Measurements from ENCODE around the gene RREB1. TPM values are rescaled to one million over a fixed set of nuclear protein-coding genes. Genes with fewer than 3 reads are reported as not detected.

The RREB1 gene
- total and polyA plus RNA-seq, 9 donors, result 7.3 to 64.4 (median 50.1) TPM

DNA sequence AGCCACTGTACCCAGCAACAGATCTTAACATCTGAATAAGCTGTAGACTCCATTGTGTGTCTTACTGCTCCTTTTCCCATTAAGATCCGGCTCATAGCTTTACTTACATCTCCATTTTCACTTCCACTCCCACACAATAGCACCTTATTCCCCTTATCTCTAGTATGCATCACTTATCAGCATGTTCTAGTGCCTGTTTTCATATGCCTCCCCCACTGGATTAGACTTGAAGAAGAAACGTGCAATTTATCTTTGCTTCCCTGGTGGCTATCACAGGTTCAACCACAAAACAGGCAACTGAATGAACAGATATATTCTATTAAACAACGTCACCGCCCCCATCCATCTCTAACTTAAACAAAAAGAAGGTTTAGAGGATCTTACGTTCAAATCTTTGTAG is 193.2 kb downstream of the RREB1 start:
- H3K4me1 ChIP-seq (ENCODE audit: insufficient read depth), result no peaks in the 10 kb centered on the region
- H3K4me3 ChIP-seq, result no peak overlapping the region
- H3K9me3 ChIP-seq, result no peaks in the 10 kb centered on the region
- H3K36me3 ChIP-seq, result no peaks in the 10 kb centered on the region
- no peak for DNase-seq
- no peaks in the 10 kb centered on the region for H3K27me3 ChIP-seq
- TF ChIP-seq EP300 (IDR thresholded peaks at IDR 0.05) (no peak), POLR2A (IDR thresholded peaks at IDR 0.05) (no peak), CTCF (IDR thresholded peaks at IDR 0.05) (no peak)
- no peak overlapping the region for H3K27ac ChIP-seq
- WGBS, 3 donors, result 68 to 75% (median 71%) methylated on average over 5 of the region's 5 CpGs
- intact Hi-C loops (cut with DNase I), result no loop called here

Small RNAs within 50 kb of the gene (small RNA-seq; reads per million reads assigned to genes)
- gene RF00019, result not detected

Other genes with a start within 250 kb of the RREB1 start
- 100 to 1,000 TPM in 5 of 7 donors, 10 to 100 TPM in 2; 42.3 to 166 (median 123) TPM for gene SSR1, start 205.2 kb downstream of the RREB1 start, total RNA-seq
- gene SSR1, start 205.2 kb downstream of the RREB1 start, polyA plus RNA-seq, result 100 to 1,000 TPM in 1 of 2 donors, 10 to 100 TPM in 1; 45.0 to 111 TPM